Activated naive CD4-positive, alpha-beta T cell (primary cell): ENCODE results near the gene PDCD4.
A peak's percentile ranks its signal among the peaks of the same experiment; 100 is the strongest.

Source experiments
- DNase-seq, 4 experiments: peaks; one replicate each; lab custom pipeline; 2025; lab: John Stamatoyannopoulos, UW

PDCD4 gene

DNA sequence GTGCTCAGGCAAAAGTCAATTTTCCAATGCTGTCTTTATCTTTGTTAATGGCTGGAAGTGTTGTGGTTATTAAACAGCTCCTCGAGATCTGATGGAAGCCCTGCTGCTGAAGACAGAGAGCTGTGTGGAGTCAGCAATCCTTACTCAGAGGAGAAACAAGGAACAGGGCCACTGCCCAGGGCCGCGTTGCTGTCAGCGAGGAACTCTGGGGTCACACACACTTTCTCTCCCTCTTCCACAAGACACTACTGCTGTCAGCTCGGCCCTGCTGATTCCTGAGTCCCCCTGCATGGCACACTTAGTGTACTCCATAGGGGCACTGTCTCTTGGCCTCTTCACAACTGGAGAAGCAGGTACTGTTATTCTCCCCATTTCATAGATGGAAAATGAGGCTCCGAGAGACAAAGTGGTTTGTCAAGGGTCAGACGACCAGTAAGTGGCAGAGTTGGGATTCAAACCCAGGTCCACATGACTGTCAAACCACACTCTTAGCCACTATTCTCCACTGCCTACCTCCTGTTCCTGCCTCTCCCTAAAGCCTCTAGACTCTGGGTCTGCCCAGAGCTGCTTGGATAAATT is 29.3 kb upstream of the PDCD4 start:
- DNase-seq: no peak

DNA sequence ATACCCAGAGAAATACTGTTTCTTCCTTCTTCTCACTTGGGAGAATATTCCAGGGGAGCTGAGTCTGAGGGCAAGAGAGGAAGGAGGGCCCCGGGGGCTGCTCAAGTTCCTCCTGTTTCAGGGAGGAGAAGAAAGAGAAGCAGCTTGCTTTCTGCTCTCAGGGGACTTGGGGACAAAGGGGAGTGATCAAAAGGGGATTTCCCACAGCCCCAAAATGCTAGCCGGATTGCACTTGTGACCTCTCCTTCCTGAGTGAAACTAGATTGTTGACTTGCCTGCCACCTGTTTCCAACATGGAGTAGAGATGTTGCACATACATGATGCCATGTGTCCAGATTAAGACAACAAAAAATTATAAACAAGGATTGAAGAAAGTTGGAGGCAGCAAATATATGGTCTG is 28.7 kb upstream of the PDCD4 start:
- no peak for DNase-seq

DNA sequence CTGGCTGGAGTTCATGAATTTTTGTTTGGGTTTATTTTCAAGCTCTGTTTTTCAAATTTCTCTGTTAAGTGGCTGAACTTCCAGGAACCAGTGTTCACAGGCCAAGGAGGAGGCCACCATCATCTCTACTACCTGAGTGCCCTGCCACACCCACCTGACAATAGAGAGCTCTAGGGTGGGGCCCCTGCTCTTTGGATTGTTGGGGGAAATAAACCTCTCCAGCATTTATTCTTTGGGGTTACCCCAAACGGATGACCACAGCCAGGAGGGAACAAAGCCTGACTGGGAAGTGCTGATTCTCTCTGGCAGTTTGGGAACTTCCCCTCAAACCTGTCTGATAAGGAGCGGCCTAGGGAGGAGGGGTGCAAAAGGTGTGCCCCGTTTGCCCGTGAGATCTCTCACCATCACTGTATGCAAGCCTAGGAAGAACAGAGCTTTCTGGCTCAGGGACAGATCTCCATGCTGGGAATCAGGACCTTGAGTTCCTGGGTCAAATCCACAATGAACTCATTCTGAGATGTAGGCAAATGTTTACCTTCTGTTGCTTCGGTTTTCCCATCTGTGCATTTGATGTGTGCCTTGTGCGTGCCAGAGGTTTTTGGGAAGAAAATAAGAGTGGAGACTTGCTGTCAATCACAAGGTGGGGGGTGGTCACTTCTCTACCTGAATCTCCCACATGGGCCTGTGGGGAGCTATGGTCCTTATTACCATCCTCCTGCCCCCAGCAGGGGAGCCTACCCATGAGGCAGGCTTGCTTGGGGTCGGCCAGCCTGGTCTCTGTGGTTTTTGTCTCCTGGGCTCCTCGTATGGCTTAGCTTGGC is 27.7 kb upstream of the PDCD4 start:
- no peak for DNase-seq

- DNase-seq: no peak
Measured at GRCh38 chr10:110844617-110844881, 27.2 kb upstream of the PDCD4 start.

GRCh38 chr10:110845192-110845755 is 26.5 kb upstream of the PDCD4 start:
- DNase-seq: no peak

GRCh38 chr10:110845756-110846620 is 25.7 kb upstream of the PDCD4 start:
- DNase-seq: no peak

DNA sequence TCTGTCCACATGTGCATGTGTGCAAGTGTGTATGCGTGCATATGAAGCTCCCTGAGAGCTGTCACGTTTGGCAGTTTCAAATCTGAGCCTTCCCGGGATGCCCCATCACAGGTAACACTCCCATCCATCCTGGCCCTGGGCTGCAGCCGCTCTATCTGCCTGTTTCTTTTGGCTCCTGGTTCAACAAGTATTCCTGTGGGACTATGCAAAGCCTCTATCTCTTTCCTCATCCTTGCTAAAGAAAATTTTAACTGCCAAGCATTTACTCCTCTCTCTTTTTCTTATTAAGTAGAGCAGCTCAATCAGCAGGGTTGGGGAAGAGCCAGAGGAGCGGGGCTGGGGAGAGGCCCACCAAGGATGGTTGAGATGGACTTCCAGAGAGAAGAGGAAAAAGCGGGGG is 24.4 kb upstream of the PDCD4 start:
- no peak for DNase-seq

DNA sequence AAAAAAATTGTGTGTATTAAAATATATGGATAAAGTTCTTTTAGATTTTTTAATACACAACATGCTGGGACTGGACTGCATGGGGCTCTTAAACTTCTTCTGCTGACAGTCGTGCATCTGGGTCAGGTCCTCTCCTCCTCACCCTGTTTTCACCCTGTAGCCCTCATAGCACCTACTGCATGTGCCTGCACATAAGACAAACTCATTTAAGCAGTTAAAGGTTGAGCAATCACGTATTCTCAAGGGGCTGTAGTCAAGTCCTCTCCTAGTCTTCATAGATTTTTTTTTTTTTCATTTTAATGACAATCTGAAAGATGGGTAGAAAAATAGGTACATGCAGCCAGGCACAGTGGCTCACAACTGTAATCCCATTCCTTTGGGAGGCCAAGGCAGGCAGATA is 23.6 kb upstream of the PDCD4 start:
- no peak for DNase-seq

GRCh38 chr10:110850099-110850498 is 21.6 kb upstream of the PDCD4 start:
- DNase-seq: no peak

DNA sequence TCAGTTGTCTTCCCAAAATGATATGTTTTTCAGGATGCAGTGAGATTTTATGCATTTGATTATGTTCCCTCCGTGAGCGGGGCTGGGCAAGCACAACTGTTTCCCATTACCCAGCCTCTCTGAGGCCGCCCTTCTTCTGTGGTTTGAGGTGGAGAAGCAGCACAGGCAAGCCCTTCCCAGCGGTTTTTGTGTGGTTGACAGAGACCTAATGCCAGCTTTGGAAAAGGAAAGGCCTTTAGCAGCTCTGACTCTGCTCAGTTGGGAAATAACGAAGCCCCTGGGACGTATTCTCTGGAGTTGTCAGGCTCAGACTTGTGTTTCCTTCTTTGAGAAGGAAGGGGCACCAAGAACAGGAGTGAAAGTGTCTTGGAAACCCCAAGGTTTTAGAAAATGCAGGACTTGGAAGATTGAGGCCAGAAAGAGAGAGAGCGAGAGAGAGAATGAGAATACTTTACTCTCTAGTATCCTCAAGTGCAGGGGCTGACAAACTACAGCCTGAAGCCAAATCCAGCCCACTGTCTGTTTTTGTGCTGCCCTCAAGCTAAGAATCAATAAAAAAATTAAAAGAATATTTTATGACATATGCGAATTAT is 20.6 kb upstream of the PDCD4 start:
- peak in 1 of 4 experiments; percentile 22 for DNase-seq

GRCh38 chr10:110852255-110852896 is 19.4 kb upstream of the PDCD4 start:
- DNase-seq: no peak

DNA sequence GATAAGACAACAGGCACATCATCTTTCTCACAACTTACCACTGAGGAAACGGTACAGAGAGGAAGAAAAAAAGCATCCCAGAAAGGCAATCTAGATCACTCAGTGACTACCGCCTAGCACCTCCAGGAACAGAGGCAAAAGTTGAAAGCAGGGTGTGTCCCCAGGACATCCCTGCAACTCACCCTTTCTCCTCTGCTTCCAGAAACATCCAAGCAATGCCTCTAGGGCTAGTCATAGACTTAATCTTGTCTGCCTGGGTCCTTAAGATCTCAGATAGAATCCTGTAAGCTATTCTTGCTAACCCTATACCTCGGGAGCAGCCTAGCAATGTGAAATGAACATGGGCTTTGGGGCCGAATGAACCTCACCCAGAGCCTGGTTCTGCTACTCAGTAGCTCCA is 18.8 kb upstream of the PDCD4 start:
- no peak for DNase-seq

DNA sequence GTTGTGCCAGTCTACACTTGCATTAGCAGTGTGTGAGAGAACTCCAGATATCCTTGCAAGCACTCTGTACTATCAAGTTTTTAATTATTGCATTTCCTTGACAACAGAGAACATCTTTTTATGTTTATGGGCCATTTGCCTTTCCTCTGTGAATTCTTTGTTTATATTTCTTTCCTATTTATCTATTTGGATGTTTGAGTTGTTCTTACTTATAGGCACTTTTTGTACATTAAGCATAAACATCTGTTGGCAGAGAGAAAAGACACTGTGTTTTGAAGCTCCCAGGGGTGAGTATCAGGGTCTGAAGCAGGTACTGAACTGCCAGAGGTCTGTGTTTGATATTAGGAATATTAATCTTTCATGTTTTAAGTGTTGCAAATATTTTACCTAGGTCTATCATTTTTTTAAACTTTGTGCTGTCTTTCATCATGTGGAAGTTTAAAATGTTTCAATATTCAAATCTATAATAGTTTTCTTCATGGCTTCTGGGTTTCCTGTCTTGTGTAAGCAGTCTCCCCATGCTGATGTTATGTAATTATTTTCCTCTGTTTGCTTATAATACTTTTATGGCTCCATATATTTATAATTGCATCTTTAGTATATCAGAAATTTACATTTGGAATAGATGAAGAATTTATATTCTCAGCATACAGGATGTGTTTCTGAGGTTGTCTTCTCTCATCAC is 17.7 kb upstream of the PDCD4 start:
- DNase-seq: no peak

- DNase-seq: no peak
Measured at GRCh38 chr10:110857265-110858171, 14.2 kb upstream of the PDCD4 start.

DNA sequence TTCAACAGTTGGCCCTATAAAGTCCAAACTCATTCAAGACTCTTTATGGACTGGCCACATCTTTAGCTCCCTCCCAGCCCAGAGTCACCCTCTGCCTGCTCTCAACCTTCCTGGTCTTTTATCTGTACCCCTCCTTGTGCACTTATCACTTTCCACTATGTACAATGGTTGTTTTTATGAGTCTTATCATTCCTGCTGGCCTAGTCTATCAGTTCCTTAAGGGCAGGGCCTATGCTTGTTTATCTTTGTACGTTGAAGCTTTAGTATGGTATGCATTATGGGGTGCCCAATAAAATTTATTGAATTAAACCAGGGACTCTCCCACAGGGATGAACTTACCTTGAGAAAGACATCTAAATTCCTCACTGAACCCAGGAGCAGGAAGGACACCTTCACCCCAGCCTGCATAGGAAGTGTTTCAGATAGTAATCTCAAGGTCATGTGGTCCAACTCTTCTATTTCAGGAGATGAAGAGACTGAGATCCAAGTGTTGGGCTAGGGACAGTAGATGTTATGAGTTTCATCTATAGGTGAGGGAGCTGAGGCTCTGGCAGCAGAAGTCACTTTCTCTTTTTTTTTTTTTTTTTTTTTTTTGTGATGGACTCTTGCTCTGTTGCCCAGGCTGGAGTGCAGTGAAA is 13.3 kb upstream of the PDCD4 start:
- DNase-seq: no peak

- DNase-seq: no peak
Measured at GRCh38 chr10:110859206-110859972, 12.3 kb upstream of the PDCD4 start.

DNA sequence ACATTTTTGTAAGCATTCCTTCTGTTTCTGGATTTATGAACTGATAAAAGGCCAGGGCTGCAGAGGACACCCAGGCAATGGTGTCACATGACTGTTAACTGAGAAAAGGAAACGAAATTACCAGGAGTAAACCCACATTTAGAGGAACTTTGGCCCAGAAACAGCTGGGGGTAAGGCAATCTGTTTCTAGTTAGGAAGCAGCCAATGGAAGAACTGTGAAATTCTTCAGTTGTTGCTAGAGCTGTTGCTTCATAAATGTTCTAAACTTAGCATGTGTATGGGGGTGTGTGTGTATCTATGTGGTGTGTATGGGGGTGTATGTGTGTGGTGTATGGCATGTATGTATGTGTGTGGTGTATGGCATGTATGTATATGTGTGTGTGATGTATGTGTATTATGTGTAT is 11.8 kb upstream of the PDCD4 start:
- DNase-seq: no peak

DNA sequence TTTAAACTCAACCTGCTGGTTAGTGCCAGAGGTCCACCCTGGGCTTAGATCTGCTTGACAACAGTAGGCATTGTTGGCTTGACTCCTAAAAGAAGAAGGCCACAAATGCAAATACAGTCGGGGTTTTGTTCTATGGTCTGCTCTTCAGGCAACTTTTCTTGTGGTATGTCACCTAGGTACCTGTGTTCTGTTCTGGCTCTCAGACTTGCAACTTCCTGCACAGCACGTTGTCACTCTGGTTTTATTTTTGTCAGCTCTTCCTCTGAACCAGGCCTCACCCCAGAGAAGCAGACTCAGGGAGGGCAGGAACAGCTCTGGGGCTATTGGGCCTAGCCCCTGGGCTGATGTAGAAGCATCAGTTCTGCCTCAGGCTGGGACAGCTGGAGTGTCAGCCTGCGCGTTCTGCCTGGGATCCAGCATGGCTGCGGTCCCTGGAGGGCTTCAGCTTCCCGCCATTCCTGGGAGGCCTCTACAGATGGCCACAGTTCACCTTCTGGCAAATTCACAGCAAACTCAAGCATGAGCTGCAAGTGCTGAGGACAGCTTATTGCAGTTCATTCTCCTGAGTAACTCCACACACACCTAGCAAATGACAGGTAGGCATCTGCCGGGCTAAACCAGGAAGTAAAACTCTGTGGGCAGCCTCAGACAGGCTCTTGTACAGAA is 11.0 kb upstream of the PDCD4 start:
- DNase-seq: peak in 2 of 4 experiments; percentile 21 to 40
